ENCODE data around the gene NFE2.
"Not testable (repeated sequence)": the region's sequence is repeated elsewhere in the genome, so short reads cannot be mapped to it uniquely, and the experiment has no call there.

Gene NFE2

DNA sequence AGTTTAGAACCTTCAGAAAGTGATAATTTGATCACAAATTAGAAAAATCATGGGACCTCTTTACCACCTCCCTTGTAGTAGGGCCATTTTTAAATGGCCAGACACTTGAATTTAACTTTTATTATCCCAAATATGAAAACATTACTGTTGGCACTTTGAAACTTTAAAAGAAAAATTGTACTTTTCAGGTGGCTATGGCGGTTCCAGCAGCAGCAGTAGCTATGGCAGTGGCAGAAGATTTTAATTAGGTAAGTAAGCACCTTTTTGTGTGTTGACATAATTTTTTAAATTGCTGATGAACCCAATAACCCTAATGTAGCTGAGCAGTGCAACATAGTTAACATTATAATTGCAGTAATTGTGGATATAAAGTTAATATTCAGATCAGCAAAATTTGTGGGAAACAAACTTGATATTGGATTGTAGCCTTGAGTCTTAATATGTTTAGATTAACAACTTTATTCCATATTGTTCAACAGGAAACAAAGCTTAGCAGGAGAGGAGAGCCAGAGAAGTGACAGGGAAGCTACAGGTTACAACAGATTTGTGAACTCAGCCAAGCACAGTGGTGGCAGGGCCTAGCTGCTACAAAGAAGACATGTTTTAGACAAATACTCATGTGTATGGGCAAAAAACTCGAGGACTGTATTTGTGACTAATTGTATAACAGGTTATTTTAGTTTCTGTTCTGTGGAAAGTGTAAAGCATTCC is 16.6 kb downstream of the NFE2 start:
- DNase-seq (ENCODE audit: low read depth, low spot score), result not testable (repeated sequence)

- no peak for DNase-seq (ENCODE audit: low read depth, low spot score)
Observed at GRCh38 chr12:54282949-54283593, 17.7 kb downstream of the NFE2 start.

- DNase-seq (ENCODE audit: low read depth, low spot score), result not testable (repeated sequence)
Observed at GRCh38 chr12:54281694-54282093, 19.1 kb downstream of the NFE2 start.

GRCh38 chr12:54281261-54281638 is 19.6 kb downstream of the NFE2 start:
- not testable (repeated sequence) for DNase-seq (ENCODE audit: low read depth, low spot score)

- DNase-seq (ENCODE audit: low read depth, low spot score), result peak; percentile 90
Observed at GRCh38 chr12:54280468-54281260, 20.2 kb downstream of the NFE2 start, which contains the start of gene HNRNPA1. HNRNPA1 (plus strand) TSS chr12:54280726; CDS start chr12:54280808, 82 bp downstream.

DNA sequence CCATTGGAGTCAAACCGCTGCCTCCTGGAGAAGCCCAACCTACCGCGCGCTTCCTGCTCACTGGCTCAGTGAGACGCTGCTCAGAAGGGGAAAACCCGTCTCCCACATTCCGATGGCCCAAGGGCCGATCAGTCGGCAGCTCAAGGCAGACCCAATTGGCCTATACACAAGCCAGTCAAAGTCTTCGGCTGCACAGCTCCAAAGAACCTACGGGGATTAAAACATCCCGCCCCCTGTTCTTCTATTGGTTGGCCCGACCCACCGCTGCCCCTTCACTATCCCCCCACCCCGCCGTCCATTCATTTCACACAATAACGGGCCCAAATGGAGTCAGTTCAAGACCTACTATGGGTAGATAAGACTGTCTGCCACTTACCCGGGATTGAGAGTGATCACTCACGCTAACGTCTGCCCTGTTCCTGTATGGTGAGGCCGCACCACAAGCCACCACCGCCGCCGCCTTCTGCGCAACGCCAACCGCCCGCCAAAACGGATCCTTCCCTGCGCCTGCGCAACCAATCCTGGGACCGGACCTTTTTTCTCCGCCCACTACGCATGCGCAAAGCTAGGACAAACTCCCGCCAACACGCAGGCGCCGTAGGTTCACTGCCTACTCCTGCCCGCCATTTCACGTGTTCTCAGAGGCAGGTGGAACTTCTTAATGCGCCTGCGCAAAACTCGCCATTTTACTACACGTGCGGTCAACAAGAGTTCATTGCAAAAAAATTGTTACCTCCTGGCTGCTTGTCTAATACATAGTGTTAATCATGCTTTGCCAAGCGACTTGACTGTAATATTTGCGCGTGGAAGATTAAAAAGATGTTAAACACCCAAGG is 21.0 kb downstream of the NFE2 start, which contains the start of gene CBX5:
CBX5 (minus strand) TSS at position 491 of the 836 bp plus-strand sequence. CDS start 22,472 bp downstream, outside the sequence.
- DNase-seq (ENCODE audit: low read depth, low spot score), result peak; percentile 98

- no peak for DNase-seq (ENCODE audit: low read depth, low spot score)
Observed at GRCh38 chr12:54279227-54279631, 21.6 kb downstream of the NFE2 start.

- no peak for DNase-seq (ENCODE audit: low read depth, low spot score)
Observed at GRCh38 chr12:54277823-54278276, 23.0 kb downstream of the NFE2 start.

- no peak for DNase-seq (ENCODE audit: low read depth, low spot score)
Observed at GRCh38 chr12:54276368-54276767, 24.4 kb downstream of the NFE2 start.

GRCh38 chr12:54273981-54274380 is 26.8 kb downstream of the NFE2 start:
- no peak for DNase-seq (ENCODE audit: low read depth, low spot score)

GRCh38 chr12:54272214-54272613 is 28.6 kb downstream of the NFE2 start:
- no peak for DNase-seq (ENCODE audit: low read depth, low spot score)

DNA sequence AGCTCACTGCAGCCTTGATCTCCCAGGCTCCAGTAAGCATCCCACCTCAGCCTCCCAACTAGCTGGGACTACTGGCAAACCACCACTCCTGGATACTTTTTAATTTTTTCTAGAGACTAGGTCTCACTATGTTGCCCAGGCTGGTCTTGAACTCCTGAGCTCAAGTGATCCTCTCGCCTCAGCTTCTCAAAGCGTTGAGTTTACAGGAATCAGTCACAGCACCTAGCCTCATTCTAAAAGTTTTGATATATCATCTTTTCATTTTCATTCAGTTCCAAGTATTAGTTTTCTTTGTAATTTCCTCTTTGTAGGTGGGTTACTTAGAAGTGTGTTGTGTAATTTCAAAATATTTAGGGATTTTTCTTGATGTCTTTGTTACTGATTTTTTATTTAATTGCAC is 30.5 kb downstream of the NFE2 start:
- no peak for DNase-seq (ENCODE audit: low read depth, low spot score)

DNA sequence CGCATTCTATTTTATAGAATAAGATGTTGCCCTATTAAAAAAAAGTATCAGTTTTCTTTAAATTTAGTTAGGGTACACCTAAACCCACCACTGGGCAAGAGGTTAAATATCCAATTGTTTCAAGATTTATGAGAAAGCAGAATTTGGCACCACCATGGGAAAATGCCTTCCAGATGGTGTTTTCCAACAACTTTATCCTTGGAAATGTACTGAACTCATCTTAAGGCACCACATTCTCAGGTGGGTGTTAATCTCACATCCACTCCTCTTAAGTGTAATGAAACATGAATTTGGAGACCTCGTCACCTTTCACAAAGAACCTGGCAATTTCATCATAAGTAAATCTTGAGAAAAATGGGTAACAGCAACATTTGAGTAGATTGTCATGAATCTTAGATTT is 34.0 kb downstream of the NFE2 start:
- no peak for DNase-seq (ENCODE audit: low read depth, low spot score)

DNA sequence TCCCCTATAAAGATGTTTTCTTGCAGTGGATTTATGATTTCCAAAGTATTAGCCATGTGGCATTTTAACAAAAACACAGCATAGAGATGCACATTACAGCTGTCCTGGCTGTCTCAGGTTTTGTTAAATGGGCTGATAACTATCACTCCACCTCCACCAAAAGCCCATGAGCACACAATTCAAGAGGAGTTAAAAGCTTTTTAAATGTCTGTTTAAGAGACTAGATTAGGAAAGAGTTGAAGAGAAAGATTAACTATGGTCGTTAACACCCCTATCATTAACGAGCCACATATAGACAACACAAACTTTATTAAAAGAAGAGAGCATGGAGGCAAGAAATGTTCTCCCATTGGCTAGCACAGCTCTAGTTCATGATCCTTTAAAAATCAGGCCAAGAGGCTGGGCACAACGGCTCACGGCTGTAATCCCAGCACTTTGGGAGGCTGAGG is 35.4 kb downstream of the NFE2 start:
- no peak for DNase-seq (ENCODE audit: low read depth, low spot score)

DNA sequence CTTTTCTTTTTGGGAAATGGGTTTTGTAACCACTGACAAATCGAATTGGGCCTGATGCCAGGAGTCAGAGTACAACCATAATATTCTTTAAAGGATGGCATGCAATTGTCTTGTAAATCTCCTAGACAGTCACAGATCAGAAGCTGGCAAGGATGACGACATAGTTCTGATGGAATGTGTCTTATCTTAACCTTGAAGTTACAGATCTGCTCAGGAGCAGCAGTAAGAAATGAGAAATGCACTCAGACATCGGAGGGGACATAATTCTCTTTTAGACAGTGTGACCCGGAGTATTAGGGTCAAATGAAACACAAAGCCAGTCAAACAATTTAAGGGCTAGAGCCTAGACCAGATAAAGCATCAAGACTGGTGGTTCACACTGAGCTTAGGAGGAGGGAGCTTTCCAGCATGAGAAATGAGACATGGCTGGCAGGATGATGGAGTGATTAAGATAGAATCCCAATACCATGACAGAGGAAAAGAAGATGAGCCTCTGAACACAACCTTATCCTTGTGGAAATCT is 38.4 kb downstream of the NFE2 start:
- DNase-seq (ENCODE audit: low read depth, low spot score), result no peak

DNA sequence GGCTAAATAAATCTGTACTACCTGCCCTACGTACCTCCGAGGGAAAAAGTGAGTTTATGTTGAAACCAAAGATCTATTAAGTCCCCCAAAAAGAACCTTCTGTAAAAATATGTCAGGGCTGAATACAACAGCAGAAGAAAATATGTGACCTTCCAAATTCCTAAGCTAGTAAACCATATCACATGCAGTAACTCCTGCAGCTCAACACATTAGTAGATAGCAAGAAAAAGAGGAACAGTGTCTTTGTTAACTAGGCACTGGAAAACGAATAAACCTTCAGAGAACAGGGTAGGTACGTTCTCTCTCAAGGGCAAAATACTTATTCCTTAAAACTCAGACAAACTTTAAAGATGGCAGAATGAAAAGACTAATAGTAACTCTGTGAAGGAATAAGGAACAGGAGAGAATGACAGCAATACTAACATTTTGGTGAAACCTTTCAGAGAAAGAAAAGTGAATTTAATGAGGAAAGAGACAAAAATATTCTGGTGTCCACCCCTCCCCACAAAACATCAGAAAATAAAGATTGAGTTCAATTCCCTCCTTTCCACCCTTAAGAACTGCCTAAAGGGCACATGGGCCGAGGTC is 38.9 kb downstream of the NFE2 start:
- DNase-seq (ENCODE audit: low read depth, low spot score), result no peak

GRCh38 chr12:54259194-54260011 is 41.4 kb downstream of the NFE2 start:
- DNase-seq (ENCODE audit: low read depth, low spot score), result peak; percentile 14

- no peak for DNase-seq (ENCODE audit: low read depth, low spot score)
Observed at GRCh38 chr12:54258201-54258681, 42.6 kb downstream of the NFE2 start.

DNA sequence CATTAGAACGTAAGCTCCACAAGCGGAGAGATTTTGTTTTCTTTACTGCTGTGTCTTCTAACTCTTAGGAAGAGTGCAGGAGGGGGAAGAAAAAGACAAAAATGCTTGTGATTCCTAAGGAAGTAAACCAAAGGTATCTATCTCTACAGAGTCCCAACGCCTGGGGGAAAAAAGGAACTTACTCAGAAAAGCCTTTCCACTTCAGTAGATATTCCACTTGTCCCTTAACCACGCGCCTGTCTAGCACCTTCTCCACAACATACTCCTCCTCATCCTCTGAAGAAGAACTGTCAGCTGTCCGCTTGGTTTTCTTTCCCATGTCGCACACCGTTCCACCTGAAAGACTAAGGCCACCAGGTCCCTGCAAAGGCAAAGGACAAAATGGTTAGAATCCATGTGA is 43.5 kb downstream of the NFE2 start:
- DNase-seq (ENCODE audit: low read depth, low spot score), result no peak

GRCh38 chr12:54253240-54253639 is 47.6 kb downstream of the NFE2 start:
- no peak for DNase-seq (ENCODE audit: low read depth, low spot score)

Measured in activated naive CD8-positive, alpha-beta T cell treated with anti-CD3 and anti-CD28 coated beads, Interleukin-2, amount 50 U/mL, for 16 hours (primary cell).